GM19328 (cell line): ENCODE data around the gene UCP2.

Experiments used
- ATAC-seq: cut with Tn5 transposase; IDR thresholded peaks from one replicate; pipeline ENCODE4 v1.9.1; 2021; ENCODE audit warnings: mild to moderate bottlenecking, moderate library complexity; ENCODE audit not compliant: unreplicated experiment

The UCP2 gene

GRCh38 chr11:73972620-73973449 is 9.8 kb downstream of the UCP2 start:
- no peak for ATAC-seq

GRCh38 chr11:73972187-73972586 is 10.5 kb downstream of the UCP2 start:
- ATAC-seq = no peak

GRCh38 chr11:73971175-73971719 is 11.4 kb downstream of the UCP2 start:
- ATAC-seq = no peak

GRCh38 chr11:73969991-73970800 is 12.4 kb downstream of the UCP2 start:
- no peak for ATAC-seq

- no peak for ATAC-seq
These were observed 13.6 kb downstream of the UCP2 start for GRCh38 chr11:73969091-73969490.

- no peak for ATAC-seq
These were observed 14.2 kb downstream of the UCP2 start for GRCh38 chr11:73968356-73968966.

GRCh38 chr11:73965764-73966121 is 16.9 kb downstream of the UCP2 start:
- ATAC-seq = no peak

- no peak for ATAC-seq
These were observed 17.4 kb downstream of the UCP2 start for GRCh38 chr11:73965076-73965763.

GRCh38 chr11:73963861-73964260 is 18.8 kb downstream of the UCP2 start:
- no peak for ATAC-seq

- no peak for ATAC-seq
These were observed 20.4 kb downstream of the UCP2 start for GRCh38 chr11:73962101-73962705.

GRCh38 chr11:73961321-73961720 is 21.3 kb downstream of the UCP2 start:
- ATAC-seq = no peak

- ATAC-seq = no peak
These were observed 24.0 kb downstream of the UCP2 start for GRCh38 chr11:73958521-73959141.

- ATAC-seq = no peak
These were observed 24.8 kb downstream of the UCP2 start for GRCh38 chr11:73957654-73958361.

- no peak for ATAC-seq
These were observed 25.6 kb downstream of the UCP2 start for GRCh38 chr11:73956876-73957653.

- ATAC-seq = no peak
These were observed 30.8 kb downstream of the UCP2 start for GRCh38 chr11:73951797-73952196.

- ATAC-seq = no peak
These were observed 31.6 kb downstream of the UCP2 start, which contains the start of gene DNAJB13 for GRCh38 chr11:73950869-73951710. Gene DNAJB13, plus strand, starts transcription at chr11:73951026. Its CDS starts 44 bp downstream, at chr11:73951070.

GRCh38 chr11:73949912-73950311 is 32.7 kb downstream of the UCP2 start:
- ATAC-seq = no peak

GRCh38 chr11:73949246-73949645 is 33.4 kb downstream of the UCP2 start:
- ATAC-seq = no peak
